GM23338 (cell line): Measurements from ENCODE around the gene NLRC5.

Experiments
- CREB1 ChIP-seq: fragments of 250-450 bp; sonication (Bioruptor Pico); IDR thresholded peaks from 2 replicates; pipeline ENCODE4 v1.5.0; 2020; ENCODE audit warnings: low read depth, mild to moderate bottlenecking, moderate library complexity
- CTCF ChIP-seq, 2 experiments: fragments of 200-600 bp in 1 of 2; sonication (generic) in 1 of 2; conservative IDR thresholded peaks; 2 replicates each; pipeline versions ENCODE4 v1.5.1 to v1.6.1; 2016 to 2017; ENCODE audit warnings: antibody characterized with exemption in 2 of 2, low read depth in 2 of 2, mild to moderate bottlenecking in 2 of 2, moderate library complexity in 1 of 2
- ETS1 ChIP-seq: IDR thresholded peaks from 2 replicates; pipeline ENCODE4 v1.6.1; 2016; ENCODE audit warnings: antibody characterized with exemption
- EZH2 ChIP-seq: fragments of 200-600 bp; sonication (generic); IDR thresholded peaks from one replicate; pipeline ENCODE4 v1.8.0; 2017; ENCODE audit warnings: antibody characterized with exemption, mild to moderate bottlenecking, low read depth; ENCODE audit not compliant: unreplicated experiment
- EZH2phosphoT487 ChIP-seq: fragments of 200-600 bp; sonication (generic); IDR thresholded peaks from one replicate; pipeline ENCODE4 v1.8.1; 2018; ENCODE audit warnings: antibody characterized with exemption; ENCODE audit not compliant: unreplicated experiment
- JUNB ChIP-seq: IDR thresholded peaks from one replicate; pipeline ENCODE4 v1.6.1; 2016; ENCODE audit warnings: antibody characterized with exemption; ENCODE audit not compliant: unreplicated experiment
- NANOG ChIP-seq: IDR thresholded peaks from 2 replicates; pipeline ENCODE4 v1.6.1; 2016; ENCODE audit warnings: antibody characterized with exemption, borderline replicate concordance
- POLR2AphosphoS5 ChIP-seq: IDR thresholded peaks from 2 replicates; pipeline ENCODE4 v1.6.1; 2016; ENCODE audit warnings: antibody characterized with exemption, low read depth
- STAT1 ChIP-seq: IDR thresholded peaks from one replicate; pipeline ENCODE4 v1.6.1; 2016; ENCODE audit warnings: antibody characterized with exemption; ENCODE audit not compliant: unreplicated experiment
- ZNF114 ChIP-seq: fragments of 250-450 bp; sonication (Bioruptor Pico); IDR thresholded peaks from 2 replicates; pipeline ENCODE4 v1.5.0; 2020; ENCODE audit warnings: mild to moderate bottlenecking, moderate library complexity
- ZNF331 ChIP-seq: fragments of 250-450 bp; sonication (Bioruptor Pico); IDR thresholded peaks from 2 replicates; pipeline ENCODE4 v1.5.0; 2020; ENCODE audit warnings: low read depth, mild to moderate bottlenecking, moderate library complexity
- TF ChIP-seq, protein P1 (sequence below): IDR thresholded peaks from one replicate; pipeline ENCODE4 v1.6.1; 2018; ENCODE audit warnings: antibody characterized with exemption; ENCODE audit not compliant: unreplicated experiment
- TF ChIP-seq, protein P2 (sequence below): fragments of 250-450 bp; sonication (Bioruptor Pico); IDR thresholded peaks from 2 replicates; pipeline ENCODE4 v1.5.0; 2020; ENCODE audit warnings: mild to moderate bottlenecking, moderate library complexity

DNA sequence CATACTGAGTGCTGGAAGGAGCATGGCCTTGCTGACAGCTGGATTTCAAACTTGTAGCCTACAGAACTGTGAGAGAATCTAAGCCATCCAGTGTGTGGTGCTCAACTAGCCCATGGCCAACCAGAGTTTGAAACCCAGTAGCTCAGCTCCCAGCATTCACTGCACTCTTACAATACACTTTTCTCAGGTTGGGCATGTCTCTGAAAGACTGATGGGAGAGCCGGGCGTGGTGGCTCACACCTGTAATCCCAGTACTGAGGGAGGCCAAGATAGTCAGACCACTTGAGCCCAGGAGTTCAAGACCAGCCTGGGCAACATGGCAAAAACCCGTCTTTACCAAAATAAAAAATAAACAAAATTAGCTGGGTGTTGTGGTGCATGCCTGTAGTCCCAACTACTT lies 106.8 kb downstream of the NLRC5 start:
- TF ChIP-seq CTCF (conservative IDR thresholded peaks at IDR 0.05; ENCODE audit: low read depth in 2 of 2): no peak
- no peak for TF ChIP-seq POLR2AphosphoS5
- no peak for TF ChIP-seq EZH2
- TF ChIP-seq, protein P1, sequence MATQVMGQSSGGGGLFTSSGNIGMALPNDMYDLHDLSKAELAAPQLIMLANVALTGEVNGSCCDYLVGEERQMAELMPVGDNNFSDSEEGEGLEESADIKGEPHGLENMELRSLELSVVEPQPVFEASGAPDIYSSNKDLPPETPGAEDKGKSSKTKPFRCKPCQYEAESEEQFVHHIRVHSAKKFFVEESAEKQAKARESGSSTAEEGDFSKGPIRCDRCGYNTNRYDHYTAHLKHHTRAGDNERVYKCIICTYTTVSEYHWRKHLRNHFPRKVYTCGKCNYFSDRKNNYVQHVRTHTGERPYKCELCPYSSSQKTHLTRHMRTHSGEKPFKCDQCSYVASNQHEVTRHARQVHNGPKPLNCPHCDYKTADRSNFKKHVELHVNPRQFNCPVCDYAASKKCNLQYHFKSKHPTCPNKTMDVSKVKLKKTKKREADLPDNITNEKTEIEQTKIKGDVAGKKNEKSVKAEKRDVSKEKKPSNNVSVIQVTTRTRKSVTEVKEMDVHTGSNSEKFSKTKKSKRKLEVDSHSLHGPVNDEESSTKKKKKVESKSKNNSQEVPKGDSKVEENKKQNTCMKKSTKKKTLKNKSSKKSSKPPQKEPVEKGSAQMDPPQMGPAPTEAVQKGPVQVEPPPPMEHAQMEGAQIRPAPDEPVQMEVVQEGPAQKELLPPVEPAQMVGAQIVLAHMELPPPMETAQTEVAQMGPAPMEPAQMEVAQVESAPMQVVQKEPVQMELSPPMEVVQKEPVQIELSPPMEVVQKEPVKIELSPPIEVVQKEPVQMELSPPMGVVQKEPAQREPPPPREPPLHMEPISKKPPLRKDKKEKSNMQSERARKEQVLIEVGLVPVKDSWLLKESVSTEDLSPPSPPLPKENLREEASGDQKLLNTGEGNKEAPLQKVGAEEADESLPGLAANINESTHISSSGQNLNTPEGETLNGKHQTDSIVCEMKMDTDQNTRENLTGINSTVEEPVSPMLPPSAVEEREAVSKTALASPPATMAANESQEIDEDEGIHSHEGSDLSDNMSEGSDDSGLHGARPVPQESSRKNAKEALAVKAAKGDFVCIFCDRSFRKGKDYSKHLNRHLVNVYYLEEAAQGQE: no peak
- TF ChIP-seq EZH2phosphoT487: no peak
- no peak for TF ChIP-seq NANOG
- no peak for TF ChIP-seq JUNB
- TF ChIP-seq CREB1 (CRISPR knock-in tag): no peak
- no peak for TF ChIP-seq ETS1
- TF ChIP-seq ZNF331 (CRISPR knock-in tag): no peak
- no peak for TF ChIP-seq ZNF114 (CRISPR knock-in tag)
- TF ChIP-seq STAT1: no peak
- TF ChIP-seq, protein P2, sequence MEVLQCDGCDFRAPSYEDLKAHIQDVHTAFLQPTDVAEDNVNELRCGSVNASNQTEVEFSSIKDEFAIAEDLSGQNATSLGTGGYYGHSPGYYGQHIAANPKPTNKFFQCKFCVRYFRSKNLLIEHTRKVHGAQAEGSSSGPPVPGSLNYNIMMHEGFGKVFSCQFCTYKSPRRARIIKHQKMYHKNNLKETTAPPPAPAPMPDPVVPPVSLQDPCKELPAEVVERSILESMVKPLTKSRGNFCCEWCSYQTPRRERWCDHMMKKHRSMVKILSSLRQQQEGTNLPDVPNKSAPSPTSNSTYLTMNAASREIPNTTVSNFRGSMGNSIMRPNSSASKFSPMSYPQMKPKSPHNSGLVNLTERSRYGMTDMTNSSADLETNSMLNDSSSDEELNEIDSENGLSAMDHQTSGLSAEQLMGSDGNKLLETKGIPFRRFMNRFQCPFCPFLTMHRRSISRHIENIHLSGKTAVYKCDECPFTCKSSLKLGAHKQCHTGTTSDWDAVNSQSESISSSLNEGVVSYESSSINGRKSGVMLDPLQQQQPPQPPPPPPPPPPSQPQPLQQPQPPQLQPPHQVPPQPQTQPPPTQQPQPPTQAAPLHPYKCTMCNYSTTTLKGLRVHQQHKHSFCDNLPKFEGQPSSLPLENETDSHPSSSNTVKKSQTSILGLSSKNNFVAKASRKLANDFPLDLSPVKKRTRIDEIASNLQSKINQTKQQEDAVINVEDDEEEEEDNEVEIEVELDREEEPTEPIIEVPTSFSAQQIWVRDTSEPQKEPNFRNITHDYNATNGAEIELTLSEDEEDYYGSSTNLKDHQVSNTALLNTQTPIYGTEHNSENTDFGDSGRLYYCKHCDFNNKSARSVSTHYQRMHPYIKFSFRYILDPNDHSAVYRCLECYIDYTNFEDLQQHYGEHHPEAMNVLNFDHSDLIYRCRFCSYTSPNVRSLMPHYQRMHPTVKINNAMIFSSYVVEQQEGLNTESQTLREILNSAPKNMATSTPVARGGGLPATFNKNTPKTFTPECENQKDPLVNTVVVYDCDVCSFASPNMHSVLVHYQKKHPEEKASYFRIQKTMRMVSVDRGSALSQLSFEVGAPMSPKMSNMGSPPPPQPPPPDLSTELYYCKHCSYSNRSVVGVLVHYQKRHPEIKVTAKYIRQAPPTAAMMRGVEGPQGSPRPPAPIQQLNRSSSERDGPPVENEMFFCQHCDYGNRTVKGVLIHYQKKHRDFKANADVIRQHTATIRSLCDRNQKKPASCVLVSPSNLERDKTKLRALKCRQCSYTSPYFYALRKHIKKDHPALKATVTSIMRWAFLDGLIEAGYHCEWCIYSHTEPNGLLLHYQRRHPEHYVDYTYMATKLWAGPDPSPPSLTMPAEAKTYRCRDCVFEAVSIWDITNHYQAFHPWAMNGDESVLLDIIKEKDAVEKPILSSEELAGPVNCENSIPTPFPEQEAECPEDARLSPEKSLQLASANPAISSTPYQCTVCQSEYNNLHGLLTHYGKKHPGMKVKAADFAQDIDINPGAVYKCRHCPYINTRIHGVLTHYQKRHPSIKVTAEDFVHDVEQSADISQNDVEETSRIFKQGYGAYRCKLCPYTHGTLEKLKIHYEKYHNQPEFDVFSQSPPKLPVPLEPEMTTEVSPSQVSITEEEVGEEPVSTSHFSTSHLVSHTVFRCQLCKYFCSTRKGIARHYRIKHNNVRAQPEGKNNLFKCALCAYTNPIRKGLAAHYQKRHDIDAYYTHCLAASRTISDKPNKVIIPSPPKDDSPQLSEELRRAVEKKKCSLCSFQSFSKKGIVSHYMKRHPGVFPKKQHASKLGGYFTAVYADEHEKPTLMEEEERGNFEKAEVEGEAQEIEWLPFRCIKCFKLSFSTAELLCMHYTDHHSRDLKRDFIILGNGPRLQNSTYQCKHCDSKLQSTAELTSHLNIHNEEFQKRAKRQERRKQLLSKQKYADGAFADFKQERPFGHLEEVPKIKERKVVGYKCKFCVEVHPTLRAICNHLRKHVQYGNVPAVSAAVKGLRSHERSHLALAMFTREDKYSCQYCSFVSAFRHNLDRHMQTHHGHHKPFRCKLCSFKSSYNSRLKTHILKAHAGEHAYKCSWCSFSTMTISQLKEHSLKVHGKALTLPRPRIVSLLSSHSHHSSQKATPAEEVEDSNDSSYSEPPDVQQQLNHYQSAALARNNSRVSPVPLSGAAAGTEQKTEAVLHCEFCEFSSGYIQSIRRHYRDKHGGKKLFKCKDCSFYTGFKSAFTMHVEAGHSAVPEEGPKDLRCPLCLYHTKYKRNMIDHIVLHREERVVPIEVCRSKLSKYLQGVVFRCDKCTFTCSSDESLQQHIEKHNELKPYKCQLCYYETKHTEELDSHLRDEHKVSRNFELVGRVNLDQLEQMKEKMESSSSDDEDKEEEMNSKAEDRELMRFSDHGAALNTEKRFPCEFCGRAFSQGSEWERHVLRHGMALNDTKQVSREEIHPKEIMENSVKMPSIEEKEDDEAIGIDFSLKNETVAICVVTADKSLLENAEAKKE (CRISPR knock-in tag): no peak
